ENCODE measurements around the gene SSH2.
"Not testable (repeated sequence)": the region's sequence is repeated elsewhere in the genome, so short reads cannot be mapped to it uniquely, and the experiment has no call there.

Gene SSH2

GRCh38 chr17:29874931-29875596 is 55.0 kb downstream of the SSH2 start:
- no peak for DNase-seq (ENCODE audit: low spot score)

GRCh38 chr17:29874358-29874757 is 55.7 kb downstream of the SSH2 start:
- DNase-seq (ENCODE audit: low spot score): not testable (repeated sequence)

GRCh38 chr17:29873476-29873875 is 56.6 kb downstream of the SSH2 start:
- no peak for DNase-seq (ENCODE audit: low spot score)

- peak; percentile 39 for DNase-seq (ENCODE audit: low spot score)
Measured at GRCh38 chr17:29870836-29871465, 59.1 kb downstream of the SSH2 start.

GRCh38 chr17:29867643-29868181 is 62.3 kb downstream of the SSH2 start:
- DNase-seq (ENCODE audit: low spot score): no peak

GRCh38 chr17:29866746-29867404 is 63.2 kb downstream of the SSH2 start:
- no peak for DNase-seq (ENCODE audit: low spot score)

- no peak for DNase-seq (ENCODE audit: low spot score)
Measured at GRCh38 chr17:29864615-29865014, 65.4 kb downstream of the SSH2 start.

- not testable (repeated sequence) for DNase-seq (ENCODE audit: low spot score)
Measured at GRCh38 chr17:29864123-29864522, 65.9 kb downstream of the SSH2 start.

GRCh38 chr17:29862951-29863350 is 67.1 kb downstream of the SSH2 start:
- no peak for DNase-seq (ENCODE audit: low spot score)

- no peak for DNase-seq (ENCODE audit: low spot score)
Measured at GRCh38 chr17:29862127-29862526, 67.9 kb downstream of the SSH2 start.

- not testable (repeated sequence) for DNase-seq (ENCODE audit: low spot score)
Measured at GRCh38 chr17:29859445-29859844, 70.6 kb downstream of the SSH2 start.

- DNase-seq (ENCODE audit: low spot score): no peak
Measured at GRCh38 chr17:29857823-29858222, 72.2 kb downstream of the SSH2 start.

GRCh38 chr17:29857105-29857504 is 72.9 kb downstream of the SSH2 start:
- not testable (repeated sequence) for DNase-seq (ENCODE audit: low spot score)

GRCh38 chr17:29855686-29856085 is 74.3 kb downstream of the SSH2 start:
- DNase-seq (ENCODE audit: low spot score): no peak

- no peak for DNase-seq (ENCODE audit: low spot score)
Measured at GRCh38 chr17:29848737-29849136, 81.3 kb downstream of the SSH2 start.

- peak; percentile 30 for DNase-seq (ENCODE audit: low spot score)
Measured at GRCh38 chr17:29847527-29848400, 82.3 kb downstream of the SSH2 start.

GRCh38 chr17:29847118-29847517 is 82.9 kb downstream of the SSH2 start:
- DNase-seq (ENCODE audit: low spot score): no peak

- DNase-seq (ENCODE audit: low spot score): no peak
Measured at GRCh38 chr17:29846298-29846697, 83.7 kb downstream of the SSH2 start.

GRCh38 chr17:29844339-29845048 is 85.5 kb downstream of the SSH2 start:
- DNase-seq (ENCODE audit: low spot score): no peak

- no peak for DNase-seq (ENCODE audit: low spot score)
Measured at GRCh38 chr17:29840884-29841283, 89.1 kb downstream of the SSH2 start.

GRCh38 chr17:29839656-29840055 is 90.4 kb downstream of the SSH2 start:
- DNase-seq (ENCODE audit: low spot score): no peak
